Stimulated activated CD8-positive, alpha-beta memory T cell treated with anti-CD3 and anti-CD28 coated beads, Interleukin-4, amount 100 ng/mL, for 24 hours (primary cell): ENCODE measurements around the gene VPS13D.
"Not testable (repeated sequence)": the region's sequence is repeated elsewhere in the genome, so short reads cannot be mapped to it uniquely, and the experiment has no call there.

Experiments
- DNase-seq: peaks from one replicate; pipeline ENCODE4 v3.0.0-alpha.2; 2020; ENCODE audit warnings: low read depth

The VPS13D gene

DNA sequence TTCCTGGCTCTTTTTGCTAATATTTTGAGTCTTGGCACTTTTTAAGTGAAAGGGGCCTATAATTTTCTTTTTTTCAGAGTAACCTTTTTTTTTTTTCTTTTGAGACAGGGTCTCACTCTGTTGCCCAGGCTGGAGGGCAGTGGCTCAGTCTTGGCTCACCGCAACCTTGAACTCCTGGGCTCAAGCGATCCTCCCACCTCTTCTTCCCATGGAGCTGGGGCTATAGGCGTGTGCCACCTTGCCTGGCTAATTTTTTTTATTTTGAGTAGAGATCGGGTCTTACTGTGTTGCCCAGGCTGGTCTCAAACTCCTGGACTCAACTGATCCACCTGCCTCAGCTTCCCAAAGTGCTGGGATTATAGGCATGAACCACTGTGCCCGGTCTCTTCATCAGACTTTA, 285.4 kb downstream of the VPS13D start:
- no peak for DNase-seq

DNA sequence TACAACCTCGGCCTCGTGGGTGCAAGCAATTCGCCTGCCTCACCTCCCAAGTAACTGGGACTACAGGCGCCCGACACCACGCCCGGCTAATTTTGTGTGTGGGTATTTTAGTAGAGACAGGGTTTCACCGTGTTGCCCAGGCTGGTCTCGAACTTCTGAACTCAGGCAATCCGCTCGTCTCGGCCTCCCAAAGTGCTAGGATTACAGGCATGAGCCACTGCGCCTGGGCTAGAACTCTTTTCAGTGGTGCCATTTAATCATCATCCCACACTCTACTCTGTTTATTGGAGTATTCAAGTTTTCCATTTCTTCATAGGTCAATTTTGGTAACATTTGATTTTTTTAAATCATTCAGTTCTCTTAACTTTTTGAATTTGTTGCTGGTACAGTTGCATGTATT, 286.9 kb downstream of the VPS13D start:
- DNase-seq: no peak

DNA sequence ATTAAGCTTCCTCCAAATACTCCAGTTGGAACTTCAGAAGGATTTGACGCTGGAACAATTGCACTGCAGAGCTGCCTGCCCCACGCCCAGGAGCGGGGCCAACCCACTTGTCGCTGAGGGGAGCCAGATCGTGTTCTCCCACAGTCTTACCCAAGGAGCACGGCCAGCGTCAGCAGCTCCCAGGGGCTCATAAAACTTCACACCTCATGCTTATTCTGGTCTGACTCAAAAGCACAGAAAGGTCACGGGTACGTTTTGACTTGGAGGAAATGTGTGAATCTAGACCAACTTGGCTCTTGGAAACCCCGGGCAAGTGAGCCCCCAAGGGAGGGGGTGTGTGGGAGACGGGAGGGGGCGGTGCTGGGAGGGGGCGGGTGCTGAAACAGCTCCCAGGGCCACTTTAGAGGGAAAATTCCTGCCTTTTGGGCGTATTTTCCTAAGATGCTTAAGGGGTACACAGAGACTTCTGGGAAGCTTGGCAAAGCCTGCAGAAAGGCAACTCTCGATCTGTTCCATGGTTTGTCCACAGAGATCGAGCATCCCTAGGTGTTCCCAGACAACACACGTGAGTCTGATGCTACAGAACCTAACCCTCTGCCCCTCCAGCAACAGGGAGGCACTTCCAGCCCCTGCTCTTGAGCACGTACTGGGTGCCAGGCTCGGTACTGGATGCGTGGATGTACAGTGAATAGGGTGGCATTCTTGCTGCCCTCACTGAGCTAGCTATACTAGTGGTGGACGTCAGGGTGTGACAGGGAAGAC, 289.3 kb downstream of the VPS13D start:
- DNase-seq: peak; percentile 45

DNA sequence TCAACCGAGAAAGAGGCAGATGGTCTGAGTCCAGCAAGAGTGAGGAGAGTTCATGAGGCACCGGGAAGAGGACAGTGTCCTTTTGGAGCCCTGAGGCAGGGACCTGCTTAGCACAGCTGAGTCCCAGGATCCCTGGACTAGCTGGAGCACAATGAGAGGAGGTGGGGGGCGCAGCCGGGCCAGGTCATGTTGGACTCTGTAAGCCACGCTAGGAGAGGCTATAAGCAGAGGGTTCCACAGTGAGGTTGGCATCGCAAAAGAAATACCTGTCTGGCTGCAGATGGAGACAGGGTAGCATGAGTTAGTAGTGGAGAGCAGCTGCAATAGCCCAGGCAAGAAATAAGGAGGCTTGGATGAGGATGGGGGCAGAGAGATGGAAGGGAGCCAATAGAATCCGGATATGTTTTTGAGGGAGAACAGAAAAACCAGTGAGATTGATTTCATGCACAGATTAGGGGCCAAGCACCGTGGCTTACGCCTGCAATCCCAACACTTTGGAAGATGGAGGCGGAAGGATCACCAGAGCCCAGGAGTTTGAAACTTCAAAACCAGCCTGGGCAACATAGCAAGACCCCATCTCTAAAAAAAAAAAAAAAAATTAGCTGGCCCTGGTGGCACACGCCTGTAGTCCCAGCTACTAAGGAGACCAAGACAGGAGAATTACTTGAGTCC, 290.0 kb downstream of the VPS13D start:
- no peak for DNase-seq

DNA sequence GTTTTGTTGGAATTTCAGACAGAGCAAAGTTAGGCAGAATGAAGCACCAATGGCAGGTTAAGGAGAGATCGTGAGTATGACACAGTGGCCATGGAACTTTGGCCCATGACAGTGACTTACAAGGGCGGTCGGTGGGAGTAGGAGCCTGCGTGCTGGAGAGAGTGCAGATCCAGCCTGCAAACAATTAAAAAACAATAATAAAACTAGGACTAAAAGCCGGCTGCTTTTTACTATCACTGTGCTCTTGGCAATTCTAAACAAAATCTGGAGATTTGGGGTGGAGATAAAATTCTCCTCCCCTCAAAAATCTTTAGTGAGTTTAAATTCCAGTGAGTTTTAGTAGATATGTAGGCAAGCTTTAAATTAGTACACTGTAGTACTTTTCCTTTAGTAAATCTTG, 291.3 kb downstream of the VPS13D start:
- DNase-seq: no peak

DNA sequence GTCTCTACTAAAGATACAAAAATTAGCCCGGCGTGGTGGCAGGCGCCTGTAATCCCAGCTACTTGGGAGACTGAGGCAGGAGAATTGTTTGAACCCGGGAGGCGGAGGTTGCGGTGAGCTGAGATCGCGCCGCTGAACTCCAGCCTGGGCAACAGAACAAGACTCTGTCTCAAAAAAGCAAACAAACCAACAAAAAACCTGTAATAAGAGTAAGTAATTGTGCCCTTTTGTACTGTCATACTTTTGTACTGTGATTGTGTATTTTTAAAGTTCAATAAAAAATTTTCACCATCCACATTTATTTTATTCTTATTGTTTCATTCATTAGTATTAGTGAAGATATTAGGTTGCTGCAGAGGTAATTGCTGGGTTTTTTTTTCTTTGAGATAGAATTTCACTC, 292.9 kb downstream of the VPS13D start:
- DNase-seq: not testable (repeated sequence)

DNA sequence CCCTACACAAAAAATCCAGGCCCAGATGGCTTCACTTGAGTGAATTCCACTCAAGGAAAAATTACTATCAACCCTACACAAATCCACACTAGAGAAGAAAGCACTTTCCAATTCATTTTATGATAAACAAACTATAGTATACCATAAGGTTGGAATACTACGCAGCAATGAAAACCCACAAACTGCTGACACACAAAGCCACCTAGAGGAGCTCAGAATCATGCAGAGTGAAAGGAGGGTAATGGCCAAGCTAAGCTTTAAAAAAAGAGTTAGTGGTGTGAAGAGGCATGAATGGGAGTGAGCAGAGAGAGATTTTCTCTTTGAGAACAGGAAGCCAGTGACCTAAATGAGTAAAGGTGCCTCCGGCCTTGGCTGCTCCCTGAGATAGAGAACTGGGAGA, 294.4 kb downstream of the VPS13D start:
- DNase-seq: no peak

DNA sequence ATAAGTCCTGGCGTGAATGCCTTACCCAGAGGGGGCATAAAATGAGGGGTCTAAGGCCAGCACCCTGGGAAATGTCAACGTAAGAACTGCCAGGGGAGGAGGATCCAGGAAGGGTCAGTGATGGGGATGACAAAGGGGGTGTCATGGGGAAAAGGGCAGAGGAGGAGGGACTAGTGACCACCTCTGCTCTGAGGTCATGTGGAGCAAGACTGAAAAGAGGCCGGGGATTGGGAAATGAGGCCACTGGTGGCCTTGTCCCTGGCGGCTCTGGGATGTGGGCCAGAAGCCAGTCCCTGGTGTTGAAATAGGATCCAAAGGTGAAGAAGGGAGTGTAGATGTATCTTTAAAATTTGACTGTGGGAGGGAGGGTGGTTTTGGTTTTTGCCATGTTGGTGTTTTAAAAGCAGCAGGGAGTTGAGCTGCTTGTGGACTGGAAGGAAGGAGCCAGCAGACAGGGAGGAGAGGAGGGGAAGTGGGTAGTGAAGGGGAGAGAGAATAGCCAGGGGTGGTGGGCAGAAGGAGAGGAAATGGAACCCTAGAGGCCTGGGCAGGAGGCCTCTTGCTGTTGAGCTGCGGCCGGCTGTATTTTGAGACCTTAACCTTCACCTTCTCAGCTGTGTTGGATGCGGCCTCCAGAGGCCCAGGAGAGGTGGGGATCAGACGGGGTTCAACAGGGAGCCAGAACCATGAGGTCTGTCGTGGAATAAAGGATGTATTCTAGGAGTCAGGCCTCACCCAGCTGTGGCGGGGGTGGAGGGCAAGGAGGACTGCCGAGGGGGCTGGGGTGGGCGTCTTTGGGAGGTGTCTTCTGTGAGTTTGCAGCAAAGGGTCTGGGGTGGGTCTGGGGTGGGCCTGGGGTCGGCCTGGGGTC, 295.7 kb downstream of the VPS13D start:
- no peak for DNase-seq

DNA sequence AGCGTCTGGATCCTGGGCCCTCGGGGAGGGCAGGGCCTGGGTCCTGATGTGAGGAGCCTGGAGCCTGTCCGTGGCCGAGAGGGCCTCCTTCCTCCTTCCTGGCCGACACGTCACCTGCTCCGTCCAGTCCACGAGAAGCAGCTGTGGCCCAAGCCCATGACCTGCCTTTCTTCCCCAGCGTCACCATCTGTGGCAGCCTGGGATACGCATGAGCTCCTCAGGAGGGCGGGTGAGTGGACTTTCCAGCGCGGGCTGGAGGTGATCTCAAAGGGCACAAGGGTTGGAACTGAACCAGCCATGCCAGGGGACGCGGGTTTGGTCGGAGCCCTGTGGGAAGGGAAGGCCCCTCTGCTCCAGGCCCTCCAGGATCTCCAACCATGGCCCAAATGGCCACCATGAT, 297.7 kb downstream of the VPS13D start:
- DNase-seq: no peak

DNA sequence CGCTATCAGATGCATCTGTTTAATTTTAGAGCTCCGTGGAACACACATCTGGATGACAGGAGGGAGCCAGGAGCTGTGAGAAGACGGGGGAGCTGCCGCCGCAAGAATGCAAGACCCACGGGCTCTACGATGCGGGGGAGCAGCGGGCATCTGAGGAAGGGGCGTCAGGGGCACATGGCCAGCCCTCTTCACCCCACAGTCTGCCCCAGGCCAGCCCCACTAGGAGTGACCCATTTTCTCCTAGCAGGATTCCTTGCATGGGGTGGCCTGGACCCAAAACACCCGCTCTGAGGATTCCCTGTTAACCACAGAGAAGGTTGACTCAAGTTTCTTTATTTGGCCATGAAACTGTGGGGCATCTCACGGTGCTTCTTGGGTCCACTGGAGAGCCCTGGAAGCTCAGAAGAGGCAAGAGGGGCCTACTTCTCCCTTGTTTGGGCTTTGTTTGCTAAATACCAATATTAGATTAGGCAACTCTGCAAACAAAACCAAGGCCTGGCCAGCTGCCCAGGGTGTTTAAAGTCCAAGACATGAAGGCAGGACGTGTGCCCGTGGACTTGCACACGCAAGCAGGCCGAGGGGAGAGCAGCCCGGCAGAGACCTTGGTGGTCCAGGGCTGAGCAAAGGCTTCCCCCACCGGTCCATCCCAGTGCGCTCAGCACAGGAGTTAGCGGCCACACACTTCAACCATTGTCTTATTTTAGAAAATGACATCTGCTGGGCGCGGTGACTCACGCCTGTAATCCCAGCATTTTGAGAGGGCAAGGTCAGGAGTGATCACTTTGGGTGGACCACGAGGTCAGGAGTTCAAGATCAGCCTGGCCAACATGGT, 298.4 kb downstream of the VPS13D start:
- DNase-seq: no peak

DNA sequence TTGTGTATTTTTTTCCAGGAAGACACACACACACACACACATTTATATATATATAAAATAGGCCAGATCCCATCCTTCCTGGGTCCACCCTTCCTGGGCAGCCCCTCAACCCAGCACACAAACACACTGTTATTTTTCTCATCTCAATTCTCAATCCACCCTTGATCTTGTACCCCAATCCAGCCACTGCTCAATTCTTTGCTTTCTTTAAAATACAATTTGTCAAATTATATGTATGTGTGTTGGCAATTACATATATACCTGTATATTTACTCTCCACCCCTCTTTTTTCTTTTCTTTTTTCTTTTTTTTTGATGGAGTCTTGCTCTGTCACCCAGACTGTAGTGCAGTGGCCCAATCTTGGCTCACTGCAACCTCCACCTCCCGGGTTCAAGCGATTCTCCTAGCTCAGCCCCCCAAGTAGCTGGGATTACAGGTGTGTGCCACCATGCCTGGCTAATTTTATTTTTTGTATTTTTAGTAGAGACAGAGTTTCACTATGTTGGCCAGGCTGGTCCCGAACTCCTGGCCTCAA, 299.9 kb downstream of the VPS13D start:
- DNase-seq: no peak

DNA sequence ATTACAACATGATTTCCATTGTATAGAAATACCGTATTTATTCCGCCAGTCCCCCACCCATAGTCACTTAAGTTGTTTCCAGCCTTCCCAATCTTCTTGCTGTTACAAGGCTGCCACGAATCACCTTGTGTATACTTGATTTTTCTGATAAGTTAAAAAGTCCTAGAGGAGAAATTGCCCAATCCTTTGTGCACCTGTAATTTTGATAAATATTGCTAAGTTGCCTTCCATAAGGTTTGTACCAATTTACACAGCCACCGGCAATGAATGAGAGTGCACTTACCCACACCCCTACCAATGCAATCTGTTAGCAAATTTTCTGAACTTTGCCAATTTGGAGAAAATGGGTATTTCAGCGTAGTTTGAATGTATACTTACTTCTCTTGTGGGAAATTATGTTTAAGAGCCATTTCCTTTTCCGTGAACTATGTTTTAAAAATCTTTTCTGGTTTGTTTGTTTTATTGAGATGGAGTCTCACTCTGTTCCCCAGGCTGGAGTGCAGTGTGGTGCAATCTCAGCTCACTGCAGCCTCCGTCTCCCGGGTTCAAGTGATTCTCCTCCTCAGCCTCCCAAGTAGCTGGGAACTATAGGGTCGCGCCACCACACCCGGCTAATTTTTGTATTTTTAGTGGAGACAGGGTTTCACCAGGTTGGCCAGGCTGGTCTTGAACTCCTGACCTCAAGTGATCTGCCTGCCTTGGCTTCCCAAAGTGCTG, 300.8 kb downstream of the VPS13D start:
- DNase-seq: no peak

DNA sequence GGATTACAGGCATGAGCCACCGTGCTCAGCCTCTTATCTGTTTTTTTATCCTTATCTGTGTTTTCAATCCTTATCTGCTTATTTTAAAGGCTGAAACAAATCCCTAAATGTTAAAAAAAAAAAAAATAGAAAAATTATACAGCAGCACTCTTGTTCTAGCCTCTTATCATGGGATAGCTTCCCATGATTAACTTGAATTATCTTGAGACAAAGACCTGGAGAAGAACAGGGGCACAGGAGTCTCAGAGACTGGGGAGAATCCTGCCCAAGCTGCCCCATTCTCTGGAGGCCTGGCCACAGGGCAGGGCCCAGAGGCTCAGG, 301.3 kb downstream of the VPS13D start:
- no peak for DNase-seq

DNA sequence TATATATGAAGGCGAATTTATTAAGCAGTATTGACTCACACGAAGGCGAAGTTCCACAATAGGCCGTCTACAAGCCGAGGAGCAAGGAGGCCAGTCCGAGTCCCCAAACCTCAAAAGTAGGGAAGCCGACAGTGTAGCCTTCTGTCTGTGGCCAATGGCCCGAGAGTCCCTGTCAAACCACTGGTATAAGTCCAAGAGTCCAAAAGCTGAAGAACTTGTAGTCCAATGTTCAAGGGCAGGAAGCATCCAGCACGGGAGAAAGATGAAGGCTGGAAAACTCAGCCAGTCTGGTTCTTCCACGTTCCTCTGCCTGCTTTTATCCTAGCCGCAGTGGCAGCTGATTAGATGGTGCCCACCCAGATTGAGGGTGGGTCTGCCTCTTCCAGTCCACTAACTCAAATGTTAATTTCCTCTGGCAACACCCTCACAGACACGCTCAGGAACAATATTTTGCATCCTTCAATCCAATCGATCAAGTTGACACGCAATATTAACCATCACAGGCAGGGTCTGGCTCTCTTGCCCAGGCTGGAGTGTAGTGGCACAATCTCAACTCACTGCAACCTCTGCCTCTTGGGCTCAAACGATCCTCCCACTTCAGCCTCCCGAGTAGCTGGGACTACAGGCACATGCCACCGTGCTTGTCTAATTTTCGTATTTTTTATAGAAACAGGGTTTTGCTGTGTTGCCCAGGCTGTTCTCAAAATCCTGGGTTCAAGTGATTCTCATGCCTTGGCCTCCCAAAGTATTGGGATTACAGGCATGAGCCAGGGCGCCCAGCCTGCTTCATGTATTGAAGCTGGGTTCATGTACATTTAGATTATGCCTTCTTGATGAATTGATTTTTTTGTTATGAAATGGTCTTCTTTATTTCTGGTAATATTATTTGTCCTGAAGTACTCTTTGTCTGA, 302.8 kb downstream of the VPS13D start:
- no peak for DNase-seq

DNA sequence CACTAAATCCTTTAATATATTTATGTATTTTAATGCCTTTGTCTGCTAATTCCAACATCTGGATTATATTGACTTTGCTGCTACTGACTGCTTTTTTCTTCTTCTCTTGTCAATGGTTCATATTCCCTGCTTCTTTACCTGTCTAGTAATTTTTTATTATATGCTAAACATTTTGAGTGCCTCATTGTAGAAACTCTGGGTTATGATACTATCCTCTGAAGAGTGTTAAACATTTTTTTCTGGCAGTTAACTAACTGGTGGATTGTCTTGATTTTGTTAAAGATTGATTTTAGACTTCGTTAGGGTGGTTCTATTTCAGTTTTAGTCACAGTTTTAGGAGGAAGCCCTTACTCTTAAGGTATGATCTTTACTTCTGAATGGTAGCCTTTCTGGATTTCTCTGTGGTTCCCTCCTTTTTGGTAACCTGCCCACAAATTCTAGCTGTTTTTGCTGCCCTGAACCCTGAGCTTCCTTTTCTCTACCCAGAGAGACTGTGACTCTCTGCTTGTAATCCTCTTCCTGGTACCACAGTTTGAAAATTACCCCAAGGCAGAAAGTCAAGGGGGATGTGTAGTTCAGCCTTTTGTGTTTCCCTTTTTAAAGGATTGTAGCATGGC, 306.3 kb downstream of the VPS13D start:
- no peak for DNase-seq

DNA sequence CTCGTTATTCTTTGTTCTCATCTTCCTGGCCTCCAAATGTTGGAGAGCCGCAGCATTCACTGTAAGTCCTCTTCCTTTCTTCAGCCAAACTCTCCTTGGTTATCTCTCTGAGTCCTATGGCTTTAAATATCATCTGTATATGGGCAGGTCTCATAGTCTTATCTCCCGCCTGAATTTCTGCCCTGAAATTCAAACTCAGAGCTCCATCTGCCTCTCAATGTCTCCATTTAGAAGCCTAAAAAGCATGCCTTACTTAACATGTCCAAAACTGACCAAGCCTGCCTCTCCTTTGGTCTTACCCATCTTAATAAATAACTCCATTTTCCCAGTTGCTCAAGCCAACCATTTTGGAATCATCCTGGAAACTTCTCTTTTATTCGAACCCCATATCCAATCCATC, 307.5 kb downstream of the VPS13D start:
- DNase-seq: no peak

DNA sequence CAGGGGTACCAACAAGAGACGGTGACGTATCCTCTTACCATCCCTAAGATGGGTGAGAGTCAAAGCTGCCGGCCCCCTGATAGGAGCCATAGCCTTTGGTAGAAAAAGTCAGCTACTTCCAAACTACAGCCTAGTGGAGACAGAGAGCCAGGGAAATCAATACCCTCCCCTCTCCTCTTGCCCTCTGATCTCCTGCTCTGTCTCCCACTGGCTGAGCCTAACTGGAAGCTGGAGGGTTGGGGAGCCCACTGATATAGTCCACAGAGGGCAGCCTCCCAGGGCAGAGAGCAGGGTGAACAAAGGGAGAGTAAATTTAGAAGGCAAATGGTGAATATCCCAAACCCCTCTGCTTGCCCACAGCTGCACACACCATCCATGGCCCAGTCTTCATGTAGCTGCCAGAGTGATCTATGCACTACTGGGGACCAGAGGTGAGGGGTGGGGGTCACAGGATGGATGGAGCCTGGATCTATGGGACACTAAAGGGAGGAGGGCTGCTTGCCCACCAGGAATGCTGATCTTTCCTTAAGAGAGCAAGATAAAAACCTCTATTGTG, 308.2 kb downstream of the VPS13D start:
- DNase-seq: no peak

DNA sequence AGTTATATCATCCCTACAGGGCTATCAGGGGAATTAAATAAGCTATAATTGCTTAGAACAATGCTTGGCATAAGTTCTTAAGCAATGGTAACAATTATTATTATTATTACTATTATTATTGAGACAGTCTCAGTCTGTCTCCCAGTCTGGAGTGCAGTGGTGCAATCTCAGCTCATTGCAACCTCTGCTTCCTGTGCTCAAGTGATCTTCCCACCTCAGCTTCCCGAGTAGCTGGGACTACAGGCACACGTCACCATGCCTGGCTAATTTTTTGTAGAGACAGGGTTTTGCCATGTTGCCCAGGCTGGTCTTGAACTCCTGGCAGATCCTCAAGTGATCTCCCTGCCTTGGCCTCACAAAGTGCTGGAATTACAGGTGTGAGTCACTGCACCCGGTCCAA, 308.7 kb downstream of the VPS13D start:
- not testable (repeated sequence) for DNase-seq

DNA sequence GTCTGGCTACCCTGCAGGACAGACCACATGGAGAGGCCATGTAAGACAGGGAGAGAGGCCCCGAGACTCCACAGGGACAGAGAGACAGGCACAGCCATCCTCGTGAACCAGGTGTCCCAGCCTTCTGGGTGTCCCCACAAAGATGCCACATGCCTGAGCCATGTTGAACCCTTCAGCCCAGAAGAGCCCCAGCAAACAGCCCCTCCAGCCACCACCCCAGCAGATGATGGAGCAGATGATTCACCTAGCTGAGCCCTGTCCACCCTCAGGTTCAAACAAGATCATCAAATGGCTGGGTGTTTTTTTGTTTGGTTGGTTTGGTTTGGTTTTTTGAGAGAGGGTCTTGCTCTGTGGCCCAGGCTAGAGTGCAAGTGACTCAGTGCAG, 309.5 kb downstream of the VPS13D start:
- no peak for DNase-seq
